Measurements from ENCODE around the gene DPH1.

GRCh38 chr17:2015314-2015713 is 14.6 kb upstream of the DPH1 start:
- TF ChIP-seq CTCF (conservative IDR thresholded peaks at IDR 0.05) (no peak), ZFX (IDR thresholded peaks at IDR 0.05) (no peak)

Data from C4-2B (cell line).